Activated naive CD4-positive, alpha-beta T cell treated with anti-CD3 and anti-CD28 coated beads for 36 hours (primary cell): ENCODE data around the gene NPBWR2. TPM values are rescaled to one million over a fixed set of nuclear protein-coding genes. Genes with fewer than 3 reads are reported as not detected.
A peak's percentile ranks its signal among the peaks of the same experiment; 100 is the strongest.

Experiments used
- CTCF ChIA-PET: fragments of 350-600 bp; sonication (Branson Sonifier 250); formaldehyde crosslinking; loops from one replicate; lab custom pipeline; 2021; ENCODE audit warnings: antibody characterized with exemption; lab: Charles Lee
- DNase-seq: peaks from one replicate; pipeline ENCODE4 v3.0.0-alpha.2; 2020
- H3K27ac Mint-ChIP-seq: one replicate; pipeline ENCODE4 v1.8.0; 2021; ENCODE audit warnings: mild to moderate bottlenecking, mixed read lengths
- H3K27me3 Mint-ChIP-seq: one replicate; pipeline ENCODE4 v1.8.0; 2021; ENCODE audit warnings: low read depth, mixed read lengths
- H3K36me3 Mint-ChIP-seq: one replicate; pipeline ENCODE4 v1.8.0; 2021; ENCODE audit warnings: low read depth, mixed read lengths
- H3K4me1 Mint-ChIP-seq: one replicate; pipeline ENCODE4 v1.8.0; 2021; ENCODE audit warnings: low read depth, mixed read lengths
- H3K4me3 Mint-ChIP-seq: one replicate; pipeline ENCODE4 v1.8.0; 2021; ENCODE audit warnings: mild to moderate bottlenecking, moderate library complexity, mixed read lengths
- H3K9me3 Mint-ChIP-seq: one replicate; pipeline ENCODE4 v1.8.0; 2021; ENCODE audit warnings: mixed read lengths
- intact Hi-C: fragments of 100-400 bp; cut with micrococcal nuclease; formaldehyde crosslinking; loops from one replicate; pipeline ENCODE4 v1.15.1; 2023
- total RNA-seq, 2 experiments: library from RNA; stranded (reverse); gene quantifications; one replicate each; pipeline ENCODE4 v1.2.3, GENCODE V29; 2021

Gene NPBWR2
- total RNA-seq, 2 experiments from 2014 or later, result not detected

DNA sequence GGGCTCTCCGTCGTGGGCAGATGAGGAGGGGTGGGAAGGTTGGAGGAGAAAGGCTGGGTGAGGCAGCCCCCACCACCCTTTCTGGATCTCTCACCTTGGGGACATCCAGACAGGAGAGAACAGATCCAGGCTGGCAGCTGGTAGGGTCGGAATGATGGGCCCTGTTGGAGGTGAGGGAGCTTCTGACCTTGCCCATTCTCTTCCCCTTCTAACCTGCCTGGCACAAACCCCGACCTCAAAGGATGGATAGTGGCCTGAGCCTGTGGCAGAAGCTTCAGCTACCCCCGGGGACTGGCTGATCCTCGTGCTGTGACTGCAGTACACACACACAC lies 6.0 kb upstream of the NPBWR2 start:
- CTCF ChIA-PET, result interaction anchor here (1.1 to 1.8 kb wide), 2 partner anchors 30 to 31 kb away, joined by 3 to 4 read pairs; no protein-coding TSS in a partner anchor
- Mint-ChIP-seq H3K27me3 (no peaks in the 10 kb centered on the region), H3K4me1 (no peaks in the 10 kb centered on the region), H3K27ac (no peak overlapping the region), H3K9me3 (no peaks in the 10 kb centered on the region), H3K4me3 (no peak overlapping the region), H3K36me3 (no peaks in the 10 kb centered on the region)
- DNase-seq, result no peak
- intact Hi-C loops, result no loop called here

DNA sequence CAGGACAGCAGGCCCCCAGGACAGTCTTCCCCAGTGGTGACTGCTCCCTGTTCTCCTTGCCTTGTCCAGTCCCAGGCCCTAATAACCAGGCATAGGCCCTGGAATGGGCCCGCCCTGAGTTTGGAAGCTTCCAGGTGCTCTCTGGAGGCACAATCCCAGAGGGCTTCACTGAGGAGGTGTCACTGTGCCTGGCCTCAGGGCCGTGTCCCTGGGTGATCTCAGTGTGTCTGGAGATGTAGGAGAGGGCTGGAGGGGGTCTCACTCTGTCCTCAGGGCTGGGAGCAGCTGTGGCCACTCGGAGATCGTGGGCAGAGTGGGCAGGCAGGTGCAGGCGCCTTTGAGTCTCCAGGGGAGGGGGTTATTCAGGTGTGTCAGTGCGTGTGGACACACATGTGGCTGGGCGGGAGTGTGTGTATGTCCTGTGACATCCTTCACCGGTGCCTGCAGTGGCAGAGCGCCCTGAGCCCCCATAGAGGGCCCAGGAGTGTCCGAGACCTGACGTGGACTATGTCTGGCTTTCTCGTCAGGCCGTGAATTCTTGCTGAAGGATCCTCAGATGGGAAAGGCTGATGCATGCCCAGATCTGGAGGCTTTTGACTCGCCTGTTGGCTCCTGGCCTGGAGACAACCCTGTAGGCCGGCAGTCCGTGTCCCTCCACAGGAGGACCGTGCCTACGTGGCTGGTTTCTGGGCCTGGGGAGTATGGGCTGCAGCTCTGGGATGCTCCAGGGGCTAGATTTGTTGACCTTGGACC lies 5.5 kb upstream of the NPBWR2 start:
- Mint-ChIP-seq H3K27ac (no peak overlapping the region), H3K27me3 (no peaks in the 10 kb centered on the region), H3K36me3 (no peaks in the 10 kb centered on the region), H3K9me3 (no peaks in the 10 kb centered on the region), H3K4me3 (no peak overlapping the region), H3K4me1 (no peaks in the 10 kb centered on the region)
- intact Hi-C loops, result no loop called here
- no peak for DNase-seq
- CTCF ChIA-PET, result interaction anchor here (1.1 to 1.8 kb wide), 2 partner anchors 29 to 31 kb away, joined by 3 to 4 read pairs; no protein-coding TSS in a partner anchor

DNA sequence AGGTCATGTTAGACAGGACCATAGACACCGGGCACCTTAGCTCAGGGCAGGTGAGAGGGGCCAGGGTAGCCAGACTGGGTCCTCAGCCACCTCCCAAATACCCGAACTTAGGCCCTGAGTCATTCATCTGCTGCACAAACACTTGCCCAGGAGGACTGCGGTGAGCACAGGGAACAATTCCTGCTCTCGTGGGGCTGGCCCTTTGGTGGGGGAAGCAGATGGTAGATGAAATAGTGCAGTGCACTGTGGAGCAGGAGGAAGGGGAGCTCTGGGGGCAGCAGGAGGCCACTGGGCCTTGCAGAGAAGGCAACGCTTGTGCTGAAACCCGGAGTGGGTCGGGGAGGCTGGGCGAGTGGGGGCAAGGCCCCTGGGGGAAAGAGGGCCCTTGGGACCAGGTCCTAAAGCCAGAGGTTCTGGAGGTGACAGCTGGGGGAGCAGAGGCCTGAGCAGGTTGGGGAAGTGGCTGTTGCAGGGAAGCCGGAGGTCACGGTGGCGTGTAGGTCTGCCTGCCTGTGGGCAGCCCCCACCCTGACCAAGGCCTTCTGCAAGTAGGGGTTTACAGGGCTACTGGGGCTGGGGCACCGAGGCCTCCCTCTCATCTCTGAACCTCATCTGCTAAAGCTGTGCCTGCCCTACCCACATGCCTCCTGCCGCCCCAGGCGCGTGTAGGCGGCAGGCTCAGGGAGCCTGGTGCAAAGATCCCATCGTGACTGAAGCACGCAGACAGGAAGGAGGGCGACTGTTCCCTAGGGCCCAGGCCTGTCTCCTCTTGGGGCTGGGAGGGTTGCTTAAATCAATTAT lies 4.7 kb upstream of the NPBWR2 start:
- H3K36me3 Mint-ChIP-seq, result no peaks in the 10 kb centered on the region
- no peak overlapping the region for H3K27ac Mint-ChIP-seq
- H3K4me3 Mint-ChIP-seq, result no peak overlapping the region
- H3K9me3 Mint-ChIP-seq, result no peaks in the 10 kb centered on the region
- DNase-seq, result no peak
- CTCF ChIA-PET, result interaction anchor here (1.6 to 1.8 kb wide), 3 partner anchors 8 to 30 kb away, joined by 3 to 8 read pairs (median 4); partner anchors contain the start of gene LKAAEAR1
- intact Hi-C loops, result no loop called here
- no peaks in the 10 kb centered on the region for H3K27me3 Mint-ChIP-seq
- no peaks in the 10 kb centered on the region for H3K4me1 Mint-ChIP-seq

DNA sequence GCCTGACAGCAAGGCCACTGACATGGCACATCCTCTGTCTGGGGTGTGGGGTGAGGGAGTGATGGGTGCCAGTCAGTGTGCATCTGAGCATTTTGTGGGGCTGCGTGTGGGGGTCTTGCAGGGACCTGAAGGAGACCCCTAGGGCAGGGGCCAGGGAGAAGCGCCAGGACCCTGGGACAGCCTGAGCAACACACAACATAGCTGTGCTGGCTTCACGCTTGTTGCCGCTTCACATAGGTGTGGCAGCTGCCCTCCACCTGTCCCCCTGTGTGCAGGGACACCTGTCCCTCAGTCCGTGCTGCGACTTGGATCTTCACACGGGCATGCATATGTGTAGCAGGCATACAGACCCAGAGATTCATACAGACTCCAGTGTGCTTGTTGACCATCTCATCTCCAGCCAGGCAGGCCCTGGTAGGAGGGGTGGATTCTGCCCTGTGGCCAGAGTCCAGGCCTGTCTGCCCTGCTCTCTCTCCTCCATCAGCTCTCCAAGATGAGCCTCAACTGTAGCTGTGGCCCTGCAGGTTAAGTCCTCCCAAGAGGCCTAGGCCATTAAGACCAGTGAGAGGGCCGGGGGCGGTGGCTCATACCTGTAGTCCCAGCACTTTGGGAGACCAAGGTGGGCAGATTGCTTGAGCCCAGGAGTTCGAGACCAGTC lies 3.2 kb upstream of the NPBWR2 start:
- Mint-ChIP-seq H3K4me1 (no peaks in the 10 kb centered on the region), H3K27ac (no peak overlapping the region), H3K9me3 (no peaks in the 10 kb centered on the region), H3K27me3 (no peaks in the 10 kb centered on the region), H3K36me3 (no peaks in the 10 kb centered on the region), H3K4me3 (no peak overlapping the region)
- intact Hi-C loops, result no loop called here
- DNase-seq, result no peak
- CTCF ChIA-PET, result interaction anchor here (1.6 kb wide), 2 partner anchors 10 to 27 kb away, joined by 3 to 8 read pairs; partner anchors contain the start of gene LKAAEAR1

DNA sequence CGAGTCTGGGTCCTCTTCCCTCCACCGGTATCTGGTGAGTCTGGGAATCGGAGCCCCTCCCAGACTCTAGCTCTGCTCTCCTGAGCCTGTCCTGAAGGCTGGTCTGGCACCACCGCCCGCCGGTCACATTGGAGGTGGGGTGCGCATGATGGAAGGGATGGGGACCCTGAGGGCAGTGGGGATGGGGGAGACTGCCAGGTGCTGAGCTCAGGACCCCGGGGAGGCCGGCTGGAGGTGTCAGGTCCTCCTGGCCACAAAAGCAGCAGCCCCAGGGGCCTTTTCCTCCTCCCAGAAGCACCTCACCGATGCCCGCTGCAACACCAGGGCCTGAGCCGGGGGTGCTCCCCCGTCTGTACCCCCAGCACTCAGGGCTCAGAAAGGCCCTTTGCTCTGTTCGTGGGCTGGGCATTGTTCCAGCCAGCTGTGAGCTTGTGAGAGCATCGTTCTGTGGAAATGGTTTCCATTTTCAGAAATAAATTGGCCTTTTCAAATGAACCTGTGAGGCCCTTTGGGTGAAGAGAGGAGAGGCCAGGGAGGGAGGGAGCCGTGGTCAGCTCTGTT lies 2.5 kb upstream of the NPBWR2 start:
- Mint-ChIP-seq H3K36me3 (no peaks in the 10 kb centered on the region), H3K27me3 (no peaks in the 10 kb centered on the region), H3K4me1 (no peaks in the 10 kb centered on the region), H3K4me3 (no peak overlapping the region), H3K9me3 (no peaks in the 10 kb centered on the region), H3K27ac (no peak overlapping the region)
- intact Hi-C loops, result no loop called here
- CTCF ChIA-PET, result no interaction called here
- DNase-seq, result no peak

DNA sequence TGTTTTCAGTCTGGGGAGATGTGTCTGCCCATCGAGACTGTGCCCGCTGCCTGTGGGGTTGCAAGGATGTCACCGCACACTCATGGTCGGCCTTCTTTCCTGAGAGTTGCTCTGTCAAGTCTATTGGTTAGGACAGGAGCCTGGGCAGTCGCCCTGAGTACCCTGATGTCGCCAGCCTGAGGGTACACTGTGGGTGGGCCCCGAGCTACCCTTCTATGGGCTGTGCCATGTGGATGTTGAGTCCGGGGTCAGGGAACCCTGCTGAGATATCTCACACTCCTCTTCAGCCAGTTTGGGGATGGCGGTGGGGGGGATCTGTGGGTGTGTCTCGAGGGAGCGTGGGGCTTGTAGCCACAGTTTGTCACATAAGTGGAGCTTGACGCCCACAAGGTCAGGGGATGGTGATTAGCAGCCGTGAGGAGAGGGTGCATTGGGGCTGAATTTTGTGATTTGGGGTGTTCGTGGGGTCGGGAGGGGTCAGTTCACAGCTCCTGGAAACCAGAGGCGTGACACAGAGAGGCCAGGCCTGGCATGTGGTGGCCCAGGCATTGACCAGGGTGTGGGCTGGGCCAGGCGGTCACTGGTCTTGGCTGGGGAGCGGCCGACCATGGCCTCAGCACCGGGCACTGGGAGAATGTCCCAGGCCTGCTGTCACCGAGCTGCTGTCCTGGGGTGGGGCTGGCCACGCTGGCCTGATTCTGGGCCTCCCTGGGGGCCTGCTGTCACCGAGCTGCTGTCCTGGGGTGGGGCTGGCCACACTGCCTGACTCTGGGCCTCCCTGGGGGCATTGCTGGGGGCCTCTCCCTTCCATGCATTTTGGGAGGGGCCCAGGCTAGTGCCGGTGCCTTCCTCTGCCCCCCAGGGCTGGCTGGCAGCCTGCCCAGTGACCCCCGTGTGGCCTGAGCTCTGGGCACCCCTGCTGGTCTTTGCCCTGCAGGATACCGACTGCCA lies 1.6 kb upstream of the NPBWR2 start:
- H3K9me3 Mint-ChIP-seq, result no peaks in the 10 kb centered on the region
- DNase-seq, result no peak
- no peaks in the 10 kb centered on the region for H3K27me3 Mint-ChIP-seq
- H3K27ac Mint-ChIP-seq, result no peak overlapping the region
- H3K4me1 Mint-ChIP-seq, result no peaks in the 10 kb centered on the region
- CTCF ChIA-PET, result no interaction called here
- intact Hi-C loops, result no loop called here
- H3K4me3 Mint-ChIP-seq, result no peak overlapping the region
- H3K36me3 Mint-ChIP-seq, result no peaks in the 10 kb centered on the region

DNA sequence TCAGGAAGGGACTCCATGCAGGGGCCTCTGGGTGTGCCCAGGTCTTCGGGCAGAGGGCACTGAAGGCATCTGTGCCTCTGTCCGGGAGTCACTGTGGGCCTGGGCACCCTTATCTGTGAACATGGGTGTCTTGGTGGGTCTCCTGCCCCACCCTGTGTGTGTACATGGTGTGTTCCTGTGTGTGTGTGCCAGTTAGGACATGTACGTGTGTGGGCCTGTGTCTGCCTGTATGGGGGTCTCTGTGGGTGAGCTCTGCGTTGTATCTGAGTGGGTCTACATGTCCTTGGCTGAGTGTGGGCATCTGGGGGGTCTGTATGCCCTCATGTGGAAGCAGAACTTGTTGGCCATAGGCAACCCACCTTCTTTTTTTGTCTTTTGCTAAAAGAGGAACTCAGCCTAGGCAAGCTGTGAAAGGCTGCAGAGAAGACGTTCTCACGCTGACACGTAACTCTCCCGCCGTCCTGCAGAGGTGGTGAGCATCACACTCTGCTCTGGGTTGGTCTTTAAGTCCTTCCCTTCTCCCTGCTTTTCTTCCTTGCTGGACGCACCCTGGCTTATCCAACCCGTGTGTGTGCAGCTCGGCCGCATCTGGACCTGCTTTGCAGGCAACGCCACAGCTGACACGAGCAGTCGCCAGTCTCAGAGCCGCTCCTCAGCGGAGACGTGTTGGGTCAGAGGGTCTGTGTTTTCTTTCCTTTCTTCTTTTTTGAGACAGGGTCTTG lies 532 bp upstream of the NPBWR2 start:
- Mint-ChIP-seq H3K9me3 (no peaks in the 10 kb centered on the region), H3K4me1 (peaks cover 1% of the 10 kb centered on the region), H3K27me3 (peaks cover 5% of the 10 kb centered on the region), H3K27ac (no peak overlapping the region), H3K36me3 (no peaks in the 10 kb centered on the region), H3K4me3 (no peak overlapping the region)
- CTCF ChIA-PET, result interaction anchor here (0.6 kb wide), 1 partner anchor 18 kb away, joined by 3 read pairs; no protein-coding TSS in a partner anchor
- intact Hi-C loops, result no loop called here
- DNase-seq, result no peak

DNA sequence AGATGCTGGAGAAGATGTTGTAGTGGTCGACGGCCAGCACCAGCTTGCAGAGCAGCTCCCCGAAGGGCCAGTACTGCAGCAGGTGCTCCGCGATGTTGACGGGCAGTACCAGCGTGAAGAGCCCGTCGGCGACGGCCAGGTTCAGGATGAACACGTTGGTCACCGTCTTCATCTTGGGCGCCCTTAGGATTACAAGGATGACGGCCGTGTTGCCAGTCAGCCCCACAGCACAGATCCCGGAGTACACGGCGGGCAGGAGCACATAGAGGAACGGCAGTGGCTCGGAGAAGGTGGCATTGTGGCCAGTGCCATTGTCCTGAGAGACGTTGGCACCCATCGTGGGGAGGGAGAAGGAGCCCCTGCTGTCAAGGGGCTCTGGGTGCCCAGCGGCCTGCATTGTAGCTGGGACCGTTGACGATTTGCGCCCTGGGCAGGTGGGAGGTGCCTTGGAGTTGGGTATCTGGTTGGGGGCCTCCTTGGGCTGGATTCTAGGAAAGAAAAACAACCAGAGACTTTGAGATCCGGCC lies 867 bp downstream of the NPBWR2 start:
- Mint-ChIP-seq H3K9me3 (no peaks in the 10 kb centered on the region), H3K4me3 (no peak overlapping the region), H3K4me1 (peaks cover 6% of the 10 kb centered on the region), H3K36me3 (no peaks in the 10 kb centered on the region), H3K27me3 (peaks cover 10% of the 10 kb centered on the region), H3K27ac (no peak overlapping the region)
- DNase-seq, result peak; percentile 1
- CTCF ChIA-PET, result no interaction called here
- intact Hi-C loops, result no loop called here

DNA sequence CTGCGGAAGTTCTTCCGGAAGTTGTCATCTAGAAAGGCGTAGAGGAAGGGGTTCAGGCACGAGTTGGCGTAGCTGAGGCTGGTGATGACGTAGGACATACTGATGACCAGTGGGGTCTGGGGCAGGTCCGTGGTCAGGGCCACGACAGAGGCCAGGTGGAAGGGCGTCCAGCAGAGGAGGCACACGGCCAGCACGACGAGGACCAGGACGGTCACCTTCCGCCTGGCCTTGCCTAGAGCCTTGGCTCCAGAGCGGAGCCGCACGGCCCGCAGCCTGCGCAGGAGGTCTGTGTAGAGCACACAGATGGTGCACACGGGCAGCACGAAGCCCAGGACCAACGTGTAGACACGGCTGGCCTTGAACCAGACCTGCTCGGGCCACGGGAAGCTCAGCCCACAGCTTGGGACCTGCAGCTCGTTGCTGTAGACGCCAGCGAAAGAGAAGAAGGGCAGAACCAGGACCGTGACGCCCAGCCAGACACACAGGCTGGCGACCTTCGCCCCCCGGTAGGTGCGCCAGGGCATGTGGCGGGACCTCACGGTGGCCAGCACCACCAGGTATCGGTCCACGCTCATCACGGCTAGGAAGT lies 1.4 kb downstream of the NPBWR2 start:
- no peaks in the 10 kb centered on the region for H3K36me3 Mint-ChIP-seq
- no peak overlapping the region for H3K27ac Mint-ChIP-seq
- peaks cover 15% of the 10 kb centered on the region for H3K27me3 Mint-ChIP-seq
- CTCF ChIA-PET, result no interaction called here
- intact Hi-C loops, result no loop called here
- no peak for DNase-seq
- peaks cover 11% of the 10 kb centered on the region for H3K4me1 Mint-ChIP-seq
- H3K9me3 Mint-ChIP-seq, result no peaks in the 10 kb centered on the region
- H3K4me3 Mint-ChIP-seq, result no peak overlapping the region

DNA sequence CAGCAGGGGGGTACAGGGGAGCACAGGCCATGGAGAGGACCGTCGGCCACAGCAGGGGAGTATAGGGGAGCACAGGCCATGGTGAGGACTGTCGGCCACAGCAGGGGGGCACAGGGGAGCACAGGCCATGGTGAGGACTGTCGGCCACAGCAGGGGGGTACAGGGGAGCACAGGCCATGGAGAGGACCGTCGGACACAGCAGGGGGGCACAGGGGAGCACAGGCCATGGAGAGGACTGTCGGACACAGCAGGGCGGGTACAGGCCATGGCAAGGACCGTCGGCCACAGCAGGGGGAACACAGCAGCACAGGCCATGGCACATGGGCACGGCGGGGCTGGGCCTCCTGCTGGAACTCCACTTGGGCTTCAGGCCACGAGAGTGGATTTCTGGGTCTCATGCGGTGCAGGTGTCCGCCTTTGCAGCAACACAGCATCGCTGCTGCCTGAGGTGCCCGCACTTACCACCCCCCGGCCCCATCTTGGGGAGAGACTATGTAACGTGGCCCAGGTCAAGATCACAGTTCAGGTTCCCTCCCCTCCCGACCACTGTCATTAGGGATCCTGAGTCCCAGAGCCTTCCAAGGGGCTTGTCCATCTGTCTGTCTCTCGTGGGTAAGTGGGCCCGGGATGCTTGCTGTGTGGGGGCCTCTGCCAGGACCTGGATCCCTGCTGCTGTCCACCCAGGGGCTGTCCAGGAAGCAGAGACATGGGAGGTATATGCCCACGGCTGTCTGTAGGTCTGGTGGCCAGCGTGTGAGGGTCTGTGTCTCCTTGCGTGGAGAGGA lies 2.5 kb downstream of the NPBWR2 start:
- intact Hi-C loops, result no loop called here
- Mint-ChIP-seq H3K27me3 (peaks cover 16% of the 10 kb centered on the region), H3K4me3 (no peak overlapping the region), H3K36me3 (no peaks in the 10 kb centered on the region), H3K9me3 (no peaks in the 10 kb centered on the region), H3K27ac (no peak overlapping the region), H3K4me1 (peaks cover 12% of the 10 kb centered on the region)
- peak; percentile 2 for DNase-seq
- CTCF ChIA-PET, result no interaction called here
